ENCODE measurements around the gene LBX2.

- TF ChIP-seq, protein P1, sequence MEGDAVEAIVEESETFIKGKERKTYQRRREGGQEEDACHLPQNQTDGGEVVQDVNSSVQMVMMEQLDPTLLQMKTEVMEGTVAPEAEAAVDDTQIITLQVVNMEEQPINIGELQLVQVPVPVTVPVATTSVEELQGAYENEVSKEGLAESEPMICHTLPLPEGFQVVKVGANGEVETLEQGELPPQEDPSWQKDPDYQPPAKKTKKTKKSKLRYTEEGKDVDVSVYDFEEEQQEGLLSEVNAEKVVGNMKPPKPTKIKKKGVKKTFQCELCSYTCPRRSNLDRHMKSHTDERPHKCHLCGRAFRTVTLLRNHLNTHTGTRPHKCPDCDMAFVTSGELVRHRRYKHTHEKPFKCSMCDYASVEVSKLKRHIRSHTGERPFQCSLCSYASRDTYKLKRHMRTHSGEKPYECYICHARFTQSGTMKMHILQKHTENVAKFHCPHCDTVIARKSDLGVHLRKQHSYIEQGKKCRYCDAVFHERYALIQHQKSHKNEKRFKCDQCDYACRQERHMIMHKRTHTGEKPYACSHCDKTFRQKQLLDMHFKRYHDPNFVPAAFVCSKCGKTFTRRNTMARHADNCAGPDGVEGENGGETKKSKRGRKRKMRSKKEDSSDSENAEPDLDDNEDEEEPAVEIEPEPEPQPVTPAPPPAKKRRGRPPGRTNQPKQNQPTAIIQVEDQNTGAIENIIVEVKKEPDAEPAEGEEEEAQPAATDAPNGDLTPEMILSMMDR (IDR thresholded peaks at IDR 0.05): peak in 1 of 3 experiments; percentile 19
- peak; percentile 32 for TF ChIP-seq POLR2A (IDR thresholded peaks at IDR 0.05; ENCODE audit: low read depth)
- TF ChIP-seq POLR2AphosphoS5 (IDR thresholded peaks at IDR 0.05): peak; percentile 74 to 77
Measured at GRCh38 chr2:74502720-74503505, 3.5 kb upstream of the LBX2 start.

Data from esophagus muscularis mucosa (tissue), 3 donors.